ENCODE data around the gene SYNJ2. TPM values are rescaled to one million over a fixed set of nuclear protein-coding genes. Genes with fewer than 3 reads are reported as not detected.

The SYNJ2 gene
- total and polyA plus RNA-seq, 2 of the 4 experiments (the other 2 are of a cell fraction) = 40.8 to 45.2 TPM

GRCh38 chr6:158118886-158119285, 137.2 kb downstream of the SYNJ2 start:
- peaks cover 13% of the 10 kb centered on the region for H3K36me3 ChIP-seq (ENCODE audit: control insufficient read depth, insufficient read depth, low read length)
- dilution Hi-C loops (cut with HindIII; ENCODE audit: low sequenced_read_pairs, unreplicated experiment) (no loop called here), intact Hi-C loops (cut with micrococcal nuclease) (loop anchor here (2.0 kb wide), 1 partner anchor 14 kb away; no protein-coding TSS in a partner anchor), in situ Hi-C loops (cut with MboI; ENCODE audit: low sequenced_read_pairs) (no loop called here)
- CTCF ChIA-PET = no interaction called here
- no peak for ATAC-seq (ENCODE audit: low read depth)
- no peak overlapping the region for H2AK5ac ChIP-seq (ENCODE audit: low read depth, low read length)
- no peak overlapping the region for H3K4me3 ChIP-seq (ENCODE audit: insufficient read depth, low read depth, low read length)
- H4K5ac ChIP-seq (ENCODE audit: low read depth, low read length) = no peak overlapping the region
- no peak overlapping the region for H3K18ac ChIP-seq (ENCODE audit: low read depth, low read length)
- H2AFZ ChIP-seq (replicated peaks; ENCODE audit: low read length, poor library complexity) = no peak overlapping the region
- no peaks in the 10 kb centered on the region for H3K27me3 ChIP-seq (ENCODE audit: control insufficient read depth, insufficient read depth, low read length)
- no peaks in the 10 kb centered on the region for H4K20me1 ChIP-seq (ENCODE audit: insufficient read depth, low read length)
- H3K4me1 ChIP-seq (ENCODE audit: control insufficient read depth, insufficient read depth, low read length) = no peaks in the 10 kb centered on the region
- TF ChIP-seq SMC3 (IDR thresholded peaks at IDR 0.05; ENCODE audit: low read depth, low read length) (no peak), MXI1 (IDR thresholded peaks at IDR 0.05; ENCODE audit: borderline replicate concordance, low read depth, low read length) (no peak), RFX5 (IDR thresholded peaks at IDR 0.05; ENCODE audit: low read depth, low read length) (no peak), MAFK (IDR thresholded peaks at IDR 0.05; ENCODE audit: low read depth, low read length) (no peak), USF2 (IDR thresholded peaks at IDR 0.05; ENCODE audit: low read depth, low read length) (no peak), CTCF (conservative IDR thresholded peaks at IDR 0.05; ENCODE audit: low read depth, low read length) (no peak), POLR2A (IDR thresholded peaks at IDR 0.05; ENCODE audit: low read depth, low read length) (no peak), NFE2L2 (IDR thresholded peaks at IDR 0.05; ENCODE audit: low read depth, low read length) (no peak), ELK1 (IDR thresholded peaks at IDR 0.05; ENCODE audit: borderline replicate concordance, low read depth, low read length) (no peak), CHD1 (IDR thresholded peaks at IDR 0.05; ENCODE audit: low read depth, low read length) (no peak), BHLHE40 (IDR thresholded peaks at IDR 0.05; ENCODE audit: low read depth, low read length) (no peak), FOS (IDR thresholded peaks at IDR 0.05; ENCODE audit: low read depth, low read length) (no peak), MAZ (IDR thresholded peaks at IDR 0.05; ENCODE audit: borderline replicate concordance, low read depth, low read length) (no peak), CEBPB (IDR thresholded peaks at IDR 0.05; ENCODE audit: low read depth, low read length) (no peak), RCOR1 (IDR thresholded peaks at IDR 0.05; ENCODE audit: insufficient replicate concordance, low read length) (no peak), RAD21 (IDR thresholded peaks at IDR 0.05; ENCODE audit: low read length) (no peak)
- H3K4me2 ChIP-seq (ENCODE audit: low read depth, low read length) = no peak overlapping the region
- H3K14ac ChIP-seq (replicated peaks; ENCODE audit: low read depth, low read length) = no peak overlapping the region
- H2BK20ac ChIP-seq (ENCODE audit: low read depth, low read length) = no peak overlapping the region
- no peak overlapping the region for H2BK5ac ChIP-seq (ENCODE audit: low read depth, low read length, poor library complexity, severe bottlenecking)
- no peak overlapping the region for H2BK15ac ChIP-seq (ENCODE audit: low read depth, low read length)
- H4K91ac ChIP-seq (ENCODE audit: insufficient read depth, low read depth, low read length) = no peak overlapping the region
- H3K56ac ChIP-seq (ENCODE audit: extremely low read depth, insufficient read depth, low read length) = no peak overlapping the region
- no peak overlapping the region for H4K8ac ChIP-seq (ENCODE audit: low read depth in 2 of 2, low read length in 2 of 2)
- POLR2A ChIA-PET (ENCODE audit: unreplicated experiment) = no interaction called here
- no peaks in the 10 kb centered on the region for H3K9me3 ChIP-seq (ENCODE audit: control insufficient read depth, insufficient read depth, low read length)
- no peak overlapping the region for H2BK120ac ChIP-seq (ENCODE audit: low read depth, low read length)
- H3K23ac ChIP-seq (ENCODE audit: low read depth, low read length) = no peak overlapping the region
- H3K9ac ChIP-seq (ENCODE audit: low read depth, low read length) = no peak overlapping the region
- no peak overlapping the region for H2AK9ac ChIP-seq (replicated peaks; ENCODE audit: low read depth, low read length, poor library complexity)
- no CpG with 5 or more reads among the region's 3 CpGs for WGBS, 2 experiments (ENCODE audit: extremely low coverage in 2 of 2, insufficient read length in 1 of 2)
- no peak overlapping the region for H3K27ac ChIP-seq (ENCODE audit: insufficient read depth, low read length)
- H3K9me1 ChIP-seq (ENCODE audit: insufficient read depth, low read length) = peaks cover 4% of the 10 kb centered on the region; the same call in 1 of the 2 replicates
- BruUV-seq (replicated peaks) = no TSS peak
- H3K4ac ChIP-seq (ENCODE audit: low read depth, low read length) = no peak overlapping the region
- no peaks in the 10 kb centered on the region for H3K79me1 ChIP-seq (ENCODE audit: low read depth in 1 of 2, low read length in 2 of 2)
- no peak for DNase-seq
